Measurements from ENCODE around the gene GPSM1.

GPSM1 gene

DNA sequence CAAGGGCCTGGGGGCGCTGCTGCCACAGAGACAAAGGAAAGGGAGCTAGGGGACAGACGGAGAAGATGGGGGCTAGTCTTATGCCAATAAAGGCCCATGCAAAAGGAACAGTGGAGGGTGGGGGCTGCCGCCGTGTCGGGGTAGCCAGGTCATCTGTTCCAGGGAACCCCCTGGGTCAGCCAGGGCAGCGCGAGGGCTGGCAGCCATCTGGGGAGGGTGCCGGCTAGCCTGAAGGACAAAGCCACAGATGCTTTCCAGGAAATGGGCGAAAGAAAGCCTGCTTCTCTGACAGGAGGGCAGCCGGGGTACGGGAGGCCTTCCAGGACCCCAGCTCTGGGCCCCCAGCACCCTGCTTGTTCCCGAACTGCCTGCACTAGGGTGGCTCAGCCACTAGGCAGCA, 47.8 kb downstream of the GPSM1 start:
- Histone ChIP-seq H3K4me3 (ENCODE audit: low read depth, low read length) (no peak overlapping the region), H3K27ac (no peak overlapping the region), H3K9me3 (ENCODE audit: severe bottlenecking) (no peaks in the 10 kb centered on the region), H3K36me3 (peaks cover 41% of the 10 kb centered on the region), H3K27me3 (ENCODE audit: insufficient read depth, low read depth, severe bottlenecking) (no peaks in the 10 kb centered on the region)
- DNase-seq = no peak
- TF ChIP-seq, protein P1, sequence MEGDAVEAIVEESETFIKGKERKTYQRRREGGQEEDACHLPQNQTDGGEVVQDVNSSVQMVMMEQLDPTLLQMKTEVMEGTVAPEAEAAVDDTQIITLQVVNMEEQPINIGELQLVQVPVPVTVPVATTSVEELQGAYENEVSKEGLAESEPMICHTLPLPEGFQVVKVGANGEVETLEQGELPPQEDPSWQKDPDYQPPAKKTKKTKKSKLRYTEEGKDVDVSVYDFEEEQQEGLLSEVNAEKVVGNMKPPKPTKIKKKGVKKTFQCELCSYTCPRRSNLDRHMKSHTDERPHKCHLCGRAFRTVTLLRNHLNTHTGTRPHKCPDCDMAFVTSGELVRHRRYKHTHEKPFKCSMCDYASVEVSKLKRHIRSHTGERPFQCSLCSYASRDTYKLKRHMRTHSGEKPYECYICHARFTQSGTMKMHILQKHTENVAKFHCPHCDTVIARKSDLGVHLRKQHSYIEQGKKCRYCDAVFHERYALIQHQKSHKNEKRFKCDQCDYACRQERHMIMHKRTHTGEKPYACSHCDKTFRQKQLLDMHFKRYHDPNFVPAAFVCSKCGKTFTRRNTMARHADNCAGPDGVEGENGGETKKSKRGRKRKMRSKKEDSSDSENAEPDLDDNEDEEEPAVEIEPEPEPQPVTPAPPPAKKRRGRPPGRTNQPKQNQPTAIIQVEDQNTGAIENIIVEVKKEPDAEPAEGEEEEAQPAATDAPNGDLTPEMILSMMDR (IDR thresholded peaks at IDR 0.05; ENCODE audit: low read depth, low read length) = no peak

DNA sequence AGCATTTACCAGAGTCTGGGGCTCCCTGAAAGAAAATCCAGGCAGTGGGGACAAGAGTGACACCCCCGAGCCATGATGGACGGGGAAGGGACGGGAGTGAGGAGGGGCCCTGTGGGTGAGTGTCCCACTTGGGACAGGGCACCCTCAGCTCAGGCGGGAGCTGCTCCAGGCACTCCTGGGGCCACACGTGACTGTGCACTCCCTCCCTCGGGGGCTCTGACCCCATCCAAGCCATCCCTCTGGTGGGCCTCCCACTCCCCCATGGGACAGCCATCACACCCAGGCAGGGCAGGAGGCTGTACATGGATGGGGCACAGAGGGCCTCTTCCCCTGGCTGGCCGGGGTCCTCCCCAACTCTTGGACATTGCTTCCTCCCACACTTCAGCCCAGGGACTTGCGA, 49.1 kb downstream of the GPSM1 start:
- Histone ChIP-seq H3K36me3 (peaks cover 41% of the 10 kb centered on the region), H3K4me3 (ENCODE audit: low read depth, low read length) (no peak overlapping the region), H3K27me3 (ENCODE audit: insufficient read depth, low read depth, severe bottlenecking) (no peaks in the 10 kb centered on the region), H3K27ac (no peak overlapping the region), H3K9me3 (ENCODE audit: severe bottlenecking) (no peaks in the 10 kb centered on the region)
- TF ChIP-seq, protein P1 (IDR thresholded peaks at IDR 0.05; ENCODE audit: low read depth, low read length) = no peak
- no peak for DNase-seq

DNA sequence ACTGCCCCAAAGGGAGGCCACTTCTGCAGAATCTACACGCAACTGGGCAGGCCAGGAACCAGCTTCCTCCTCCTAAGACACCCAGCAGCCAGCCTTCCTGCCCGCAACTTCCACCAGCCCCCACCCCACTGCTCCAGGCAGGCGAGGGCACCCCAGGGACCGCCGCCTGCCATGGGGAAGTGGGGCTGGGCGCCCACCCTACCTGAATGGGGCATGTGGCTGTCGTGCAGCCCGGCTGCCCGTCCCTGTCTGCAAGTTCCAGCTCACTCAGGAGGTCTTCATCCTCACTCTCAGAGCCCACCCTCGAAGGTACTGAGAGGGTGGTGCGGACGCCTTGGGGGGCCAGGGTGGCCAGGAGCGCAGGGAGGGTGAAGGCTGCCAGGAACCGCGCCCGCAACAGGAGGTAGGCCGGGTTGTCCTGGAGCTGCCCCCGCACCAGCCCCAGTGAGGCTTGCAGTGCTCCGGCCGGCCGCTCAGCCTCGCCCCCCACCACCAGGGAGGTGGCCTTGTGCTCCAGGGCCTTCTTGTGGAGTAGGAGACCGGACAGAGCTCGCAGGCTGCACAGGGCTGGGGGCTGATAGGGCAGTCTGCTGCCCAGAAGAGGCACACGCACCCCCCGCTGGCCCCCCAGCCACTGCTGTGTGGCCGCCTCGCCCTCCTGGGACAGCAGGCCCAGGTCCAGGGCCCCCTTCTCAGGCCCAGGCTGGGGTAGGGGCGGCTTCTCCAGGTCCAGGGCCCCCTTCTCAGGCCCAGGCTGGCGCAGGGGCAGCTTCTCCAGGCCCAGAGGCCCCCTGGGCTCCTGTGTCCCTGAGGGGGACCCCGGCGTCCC, 50.2 kb downstream of the GPSM1 start:
- no peak overlapping the region for H3K27ac ChIP-seq
- no peak for DNase-seq
- H3K36me3 ChIP-seq = peaks cover 50% of the 10 kb centered on the region
- H3K9me3 ChIP-seq (ENCODE audit: severe bottlenecking) = no peaks in the 10 kb centered on the region
- no peak overlapping the region for H3K4me3 ChIP-seq (ENCODE audit: low read depth, low read length)
- TF ChIP-seq, protein P1 (IDR thresholded peaks at IDR 0.05; ENCODE audit: low read depth, low read length) = no peak
- no peaks in the 10 kb centered on the region for H3K27me3 ChIP-seq (ENCODE audit: insufficient read depth, low read depth, severe bottlenecking)

DNA sequence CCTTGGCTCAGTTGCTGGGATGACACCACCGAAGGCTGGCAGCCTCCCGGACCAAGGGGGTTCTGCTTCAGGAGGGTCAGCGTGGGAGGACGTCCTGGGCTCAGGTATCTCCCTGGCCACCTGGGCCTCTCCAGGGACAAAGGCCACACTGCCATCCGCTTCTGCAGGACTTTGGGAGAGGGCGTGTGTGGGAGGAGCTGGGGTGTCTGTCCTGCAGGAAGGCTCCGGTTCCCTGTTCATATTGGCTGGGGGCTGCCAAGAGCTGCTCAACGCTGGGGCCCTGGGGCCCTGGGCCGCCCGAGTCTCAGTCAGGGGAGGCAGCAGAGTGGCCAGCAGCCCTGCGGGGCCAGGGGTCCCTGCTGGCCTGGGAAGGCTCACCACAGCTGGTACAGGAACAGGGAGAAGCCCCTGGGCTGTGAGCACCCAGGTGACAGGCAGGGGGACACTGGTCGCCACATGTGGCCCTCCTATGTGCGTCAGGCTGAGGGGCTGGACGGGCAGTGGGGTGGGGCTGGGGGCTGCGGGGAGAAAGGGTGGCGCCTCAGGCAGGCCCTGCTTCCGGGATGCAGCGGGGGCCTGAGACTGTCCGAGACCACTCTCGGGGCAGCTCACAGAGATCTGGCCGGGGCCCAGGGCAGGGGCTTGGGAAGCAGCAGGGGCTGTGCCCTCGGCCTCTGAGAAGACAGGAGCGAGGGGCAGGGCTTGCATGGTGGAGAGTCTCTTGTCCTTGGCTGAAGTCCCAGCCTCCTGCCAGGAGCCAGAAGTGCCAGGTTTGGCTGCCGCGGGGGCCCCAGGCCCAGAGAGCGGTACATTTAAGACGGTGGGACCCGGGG, 51.0 kb downstream of the GPSM1 start:
- Histone ChIP-seq H3K27ac (no peak overlapping the region), H3K9me3 (ENCODE audit: severe bottlenecking) (no peaks in the 10 kb centered on the region), H3K36me3 (peaks cover 58% of the 10 kb centered on the region), H3K4me3 (ENCODE audit: low read depth, low read length) (no peak overlapping the region), H3K27me3 (ENCODE audit: insufficient read depth, low read depth, severe bottlenecking) (no peaks in the 10 kb centered on the region)
- TF ChIP-seq, protein P1 (IDR thresholded peaks at IDR 0.05; ENCODE audit: low read depth, low read length) = no peak
- no peak for DNase-seq

DNA sequence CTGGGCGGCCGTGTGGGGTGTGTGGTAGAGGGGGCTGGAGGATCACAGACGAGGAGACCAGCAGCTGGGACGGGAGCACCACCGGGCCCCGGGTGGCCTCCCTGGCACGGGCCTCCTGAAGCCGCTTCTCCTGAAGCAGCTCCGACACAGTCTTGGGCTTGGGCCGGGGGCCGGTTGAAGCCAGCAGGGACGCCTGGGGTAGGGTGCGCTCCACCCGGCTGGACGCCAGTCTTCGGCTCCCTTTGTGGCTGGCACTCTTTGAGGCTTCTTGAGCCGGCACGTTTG, 51.6 kb downstream of the GPSM1 start:
- TF ChIP-seq, protein P1 (IDR thresholded peaks at IDR 0.05; ENCODE audit: low read depth, low read length) = no peak
- no peak overlapping the region for H3K27ac ChIP-seq
- H3K9me3 ChIP-seq (ENCODE audit: severe bottlenecking) = no peaks in the 10 kb centered on the region
- H3K36me3 ChIP-seq = peaks cover 64% of the 10 kb centered on the region
- DNase-seq = no peak
- H3K4me3 ChIP-seq (ENCODE audit: low read depth, low read length) = no peak overlapping the region
- H3K27me3 ChIP-seq (ENCODE audit: insufficient read depth, low read depth, severe bottlenecking) = no peaks in the 10 kb centered on the region

All from WERI-Rb-1 (cell line).